Gastrocnemius medialis (tissue), 4 donors: Measurements from ENCODE around the gene CSNK1D. TPM values are rescaled to one million over a fixed set of nuclear protein-coding genes. Genes with fewer than 3 reads are reported as not detected.
A peak's percentile ranks its signal among the peaks of the same experiment; 100 is the strongest.

Experiments used
- ATAC-seq, 2 donors: fragments of 150-250 bp; one replicate each; pipeline ENCODE4 v1.9.1; 2016
- DNase-seq, 2 donors: peaks; one replicate each; pipeline ENCODE4 v3.0.0-alpha.2; 2019
- H3K27ac ChIP-seq, 4 donors: fragments of 200-600 bp; sonication (generic); 1 replicate in 1 of 4; 2 replicates in 3 of 4; pipeline ENCODE4 v1.5.1; 2016 to 2018; ENCODE audit warnings: mild to moderate bottlenecking in 2 of 4, moderate library complexity in 1 of 4
- H3K27me3 ChIP-seq, 3 donors: fragments of 200-600 bp; sonication (generic) in 2 of 3; 1 replicate in 1 of 3; 2 replicates in 2 of 3; pipeline versions ENCODE4 v1.5.1 to v1.6.0; 2016 to 2019; ENCODE audit warnings: mild to moderate bottlenecking in 1 of 3, moderate library complexity in 1 of 3
- H3K36me3 ChIP-seq, 2 donors: fragments of 200-600 bp; sonication (generic) in 1 of 2; one replicate each; pipeline ENCODE4 v1.5.1; 2017 to 2018
- H3K4me1 ChIP-seq, 2 donors: fragments of 200-600 bp; sonication (generic) in 1 of 2; one replicate each; pipeline ENCODE4 v1.5.1; 2016 to 2017; ENCODE audit warnings: mild to moderate bottlenecking in 2 of 2
- H3K4me3 ChIP-seq, 4 donors: fragments of 200-600 bp; sonication (generic) in 3 of 4; 1 replicate in 1 of 4; 2 replicates in 3 of 4; pipeline ENCODE4 v1.5.1; 2016 to 2019; ENCODE audit warnings: mild to moderate bottlenecking in 2 of 4
- H3K9me3 ChIP-seq, 3 donors: fragments of 200-600 bp; sonication (generic) in 2 of 3; 1 replicate in 1 of 3; 2 replicates in 2 of 3; pipeline ENCODE4 v1.5.1; 2016 to 2019
- POLR2A ChIP-seq, 2 donors: fragments of 450-650 bp; IDR thresholded peaks; one replicate each; pipeline ENCODE4 v1.6.1; 2017; ENCODE audit warnings: antibody characterized with exemption in 2 of 2, mild to moderate bottlenecking in 2 of 2, moderate library complexity in 2 of 2
- in situ Hi-C, 4 donors: fragments of 200-750 bp; cut with MboI; loops; one replicate each; pipeline versions ENCODE4 v1.15.0 to v1.8.0; 2017; ENCODE audit warnings: low sequenced_read_pairs in 4 of 4
- intact Hi-C: fragments of 100-400 bp; cut with DNase I; formaldehyde crosslinking; loops from one replicate; pipeline ENCODE4 v1.15.1; 2023; ENCODE audit warnings: low total_unique reads
- total RNA-seq, 4 donors: library from RNA; depleted of rRNA; stranded (reverse); fragments of >200 nt; gene quantifications; one replicate each; pipeline versions ENCODE4 v1.1.0 to v1.2.3, GENCODE V29; 2016
- TF ChIP-seq, protein P1 (sequence below), 5 experiments: fragments of 450-650 bp in 3 of 5; fragments of 200-600 bp in 2 of 5; sonication (generic) in 2 of 5; IDR thresholded peaks in 4 of 5; conservative IDR thresholded peaks in 1 of 5; 1 replicate in 4 of 5; 2 replicates in 1 of 5; pipeline ENCODE4 v1.5.1; 2016 to 2019; ENCODE audit warnings: antibody characterized with exemption in 5 of 5, mild to moderate bottlenecking in 3 of 5, moderate library complexity in 3 of 5

The CSNK1D gene
- total RNA-seq, 4 donors from 2014 or later: 34.0 to 55.2 (median 47.3) TPM

DNA sequence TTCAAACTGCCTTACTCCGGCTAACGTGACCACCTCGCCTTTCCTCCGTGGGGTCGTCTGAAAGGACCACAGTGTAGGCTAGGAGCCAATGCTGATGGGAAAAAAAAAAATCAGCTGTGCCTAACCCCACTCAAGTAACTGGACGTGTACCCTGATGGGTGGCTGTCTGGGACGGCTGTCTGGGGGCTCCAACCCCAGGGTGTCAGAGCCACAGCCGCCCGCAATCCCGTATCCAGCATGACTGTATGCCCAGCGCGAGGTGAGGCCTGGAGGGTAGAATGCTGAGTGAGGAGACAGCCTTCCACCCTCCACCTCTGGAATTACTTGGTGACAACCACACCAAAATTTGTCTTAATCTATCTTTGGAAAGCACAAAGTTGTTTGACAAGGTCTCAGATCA lies 2.8 kb downstream of the CSNK1D start:
- H3K27ac ChIP-seq: peak overlapping the region; percentile 99 to 100 (median 100)
- intact Hi-C loops: no loop called here

DNA sequence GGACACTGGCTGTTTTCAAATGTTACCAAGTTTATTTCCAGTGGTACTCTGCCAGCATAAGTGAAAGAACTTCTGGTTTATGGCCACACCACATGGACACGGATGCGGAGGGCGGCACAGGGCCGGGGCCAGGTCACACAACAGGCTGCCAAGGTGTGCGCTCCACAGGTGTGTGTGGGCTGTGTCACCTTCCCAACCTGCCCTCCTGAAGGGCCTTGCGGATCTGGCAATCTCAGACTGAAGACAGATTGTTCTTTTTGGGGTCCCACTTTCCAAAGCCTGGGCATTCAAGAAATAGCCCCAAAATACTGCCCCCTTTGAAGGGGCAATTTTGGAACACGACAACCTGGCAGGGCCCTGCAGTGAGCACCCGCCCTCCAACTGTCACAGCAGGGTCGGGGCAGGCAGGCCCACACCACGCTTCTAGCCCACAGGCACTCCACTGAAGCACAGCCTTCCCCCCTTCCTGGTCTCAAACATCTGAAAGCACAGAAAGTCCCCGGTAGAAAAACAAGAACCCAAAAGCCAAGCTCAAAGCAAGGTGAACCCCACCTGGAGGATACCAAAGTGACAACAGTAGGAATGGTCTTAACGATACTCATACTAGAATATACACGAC lies 3.5 kb downstream of the CSNK1D start:
- Histone ChIP-seq H3K4me1 (peaks cover 70 to 72% of the 10 kb centered on the region in 2 donors), H3K27me3 (no peaks in the 10 kb centered on the region), H3K4me3 (no peak overlapping the region), H3K27ac (peak overlapping the region; percentile 99 to 100 (median 100)), H3K36me3 (peaks cover 0 to 18% of the 10 kb centered on the region in 2 donors), H3K9me3 (no peaks in the 10 kb centered on the region)
- TF ChIP-seq, protein P1, sequence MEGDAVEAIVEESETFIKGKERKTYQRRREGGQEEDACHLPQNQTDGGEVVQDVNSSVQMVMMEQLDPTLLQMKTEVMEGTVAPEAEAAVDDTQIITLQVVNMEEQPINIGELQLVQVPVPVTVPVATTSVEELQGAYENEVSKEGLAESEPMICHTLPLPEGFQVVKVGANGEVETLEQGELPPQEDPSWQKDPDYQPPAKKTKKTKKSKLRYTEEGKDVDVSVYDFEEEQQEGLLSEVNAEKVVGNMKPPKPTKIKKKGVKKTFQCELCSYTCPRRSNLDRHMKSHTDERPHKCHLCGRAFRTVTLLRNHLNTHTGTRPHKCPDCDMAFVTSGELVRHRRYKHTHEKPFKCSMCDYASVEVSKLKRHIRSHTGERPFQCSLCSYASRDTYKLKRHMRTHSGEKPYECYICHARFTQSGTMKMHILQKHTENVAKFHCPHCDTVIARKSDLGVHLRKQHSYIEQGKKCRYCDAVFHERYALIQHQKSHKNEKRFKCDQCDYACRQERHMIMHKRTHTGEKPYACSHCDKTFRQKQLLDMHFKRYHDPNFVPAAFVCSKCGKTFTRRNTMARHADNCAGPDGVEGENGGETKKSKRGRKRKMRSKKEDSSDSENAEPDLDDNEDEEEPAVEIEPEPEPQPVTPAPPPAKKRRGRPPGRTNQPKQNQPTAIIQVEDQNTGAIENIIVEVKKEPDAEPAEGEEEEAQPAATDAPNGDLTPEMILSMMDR (IDR thresholded peaks at IDR 0.05 in 4 of 5, conservative IDR thresholded peaks at IDR 0.05 in 1 of 5): no peak
- no peak for TF ChIP-seq POLR2A (IDR thresholded peaks at IDR 0.05)
- DNase-seq: no peak
- in situ Hi-C loops: no loop called here
- intact Hi-C loops: no loop called here
- ATAC-seq: no peak

More for the DNA sequence above, 2.8 kb downstream of the CSNK1D start:
- peaks cover 0 to 12% of the 10 kb centered on the region in 2 donors for H3K36me3 ChIP-seq
- DNase-seq: no peak
- in situ Hi-C loops: no loop called here
- TF ChIP-seq, protein P1 (IDR thresholded peaks at IDR 0.05 in 4 of 5, conservative IDR thresholded peaks at IDR 0.05 in 1 of 5): no peak
- no peak for TF ChIP-seq POLR2A (IDR thresholded peaks at IDR 0.05)
- no peaks in the 10 kb centered on the region for H3K27me3 ChIP-seq
- no peak overlapping the region for H3K4me3 ChIP-seq
- H3K4me1 ChIP-seq: peaks cover 70 to 72% of the 10 kb centered on the region in 2 donors
- no peak for ATAC-seq
- H3K9me3 ChIP-seq: no peaks in the 10 kb centered on the region

DNA sequence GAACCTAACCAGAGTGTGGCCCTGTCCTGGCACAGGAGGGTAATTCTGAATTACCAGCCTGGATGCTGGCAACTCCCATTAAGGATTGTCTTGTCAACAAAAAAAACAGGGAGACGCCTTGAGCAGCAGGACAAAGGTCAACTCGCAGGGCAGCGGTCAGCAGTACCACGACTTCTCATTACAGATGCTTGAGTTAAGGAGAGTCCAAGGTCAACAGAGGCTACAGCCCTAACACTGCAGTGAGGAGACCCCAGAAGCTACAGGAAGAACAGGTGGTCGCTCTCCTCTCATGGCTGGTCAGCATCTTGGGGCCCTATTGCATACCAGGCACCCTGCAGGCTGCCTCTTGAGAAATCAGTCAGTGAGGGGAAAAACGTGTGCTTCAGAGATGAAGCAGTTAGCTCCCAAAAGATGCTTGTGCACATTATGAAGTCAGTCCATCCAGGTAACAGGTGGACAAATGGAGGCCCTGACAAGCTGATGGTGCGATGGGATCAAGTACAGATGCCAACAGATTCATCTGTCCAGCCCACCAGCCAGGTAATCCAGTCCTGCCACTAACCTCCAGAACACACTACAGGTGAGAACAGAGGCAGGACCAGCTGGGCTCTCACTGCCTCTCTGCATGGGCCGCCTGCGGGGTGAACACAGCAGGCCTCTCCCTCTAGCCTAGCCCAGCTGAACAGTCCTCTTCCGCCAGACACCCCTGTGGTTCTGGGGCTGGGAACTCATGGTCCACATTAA lies 4.2 kb downstream of the CSNK1D start:
- H3K36me3 ChIP-seq: peaks cover 0 to 25% of the 10 kb centered on the region in 2 donors
- in situ Hi-C loops (no loop called here), intact Hi-C loops (no loop called here)
- H3K9me3 ChIP-seq: no peaks in the 10 kb centered on the region
- ATAC-seq: no peak
- no peak for DNase-seq
- H3K27me3 ChIP-seq: no peaks in the 10 kb centered on the region
- TF ChIP-seq POLR2A (IDR thresholded peaks at IDR 0.05): no peak
- TF ChIP-seq, protein P1 (IDR thresholded peaks at IDR 0.05 in 4 of 5, conservative IDR thresholded peaks at IDR 0.05 in 1 of 5): no peak
- H3K4me1 ChIP-seq: peaks cover 67 to 70% of the 10 kb centered on the region in 2 donors
- peak overlapping the region; percentile 99 to 100 (median 100) for H3K27ac ChIP-seq
- no peak overlapping the region for H3K4me3 ChIP-seq

DNA sequence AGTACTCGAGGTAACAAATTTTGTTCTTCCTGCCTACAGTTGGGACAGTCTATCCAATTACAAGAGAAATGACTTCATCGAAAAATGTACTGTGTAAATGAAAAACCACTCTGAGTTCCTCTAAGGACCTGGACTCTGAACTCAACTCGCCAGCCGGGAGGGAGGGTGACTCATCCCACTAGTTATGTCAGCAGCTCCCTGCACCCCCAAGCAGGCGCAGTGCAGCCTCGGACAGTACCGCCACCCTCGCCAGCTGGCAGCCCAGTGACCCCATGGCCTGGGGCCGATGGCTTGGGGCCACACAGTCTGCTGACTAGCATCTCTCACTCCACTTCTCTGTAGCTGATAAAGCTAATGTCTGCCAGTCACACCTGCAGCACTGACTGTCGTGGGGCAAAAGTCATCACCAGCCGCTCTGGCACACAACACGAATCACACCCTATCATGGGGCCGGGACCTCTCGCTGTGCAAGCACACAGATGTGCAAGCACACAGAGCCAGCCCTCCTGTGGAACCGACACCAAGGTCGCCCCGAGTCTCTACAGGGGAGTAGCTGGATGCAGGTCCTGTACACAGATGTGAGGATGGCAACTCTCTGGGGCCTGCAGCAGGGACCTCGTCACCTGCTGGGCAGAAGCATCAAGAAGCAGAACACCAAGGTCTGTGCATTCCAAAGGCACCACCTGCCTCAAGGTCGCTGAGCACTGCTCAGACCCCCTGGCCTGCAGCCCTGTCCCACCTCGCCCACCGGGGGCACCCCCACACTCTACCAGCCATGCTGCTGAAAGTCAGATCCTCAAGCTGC lies 5.7 kb downstream of the CSNK1D start:
- DNase-seq: peak; percentile 98 to 99
- Histone ChIP-seq H3K4me1 (peaks cover 61 to 63% of the 10 kb centered on the region in 2 donors), H3K4me3 (peak overlapping the region; percentile 5 to 37 (median 22)), H3K27ac (peak overlapping the region; percentile 99 to 100 (median 100)), H3K36me3 (peaks cover 0 to 40% of the 10 kb centered on the region in 2 donors), H3K9me3 (no peaks in the 10 kb centered on the region), H3K27me3 (no peaks in the 10 kb centered on the region)
- intact Hi-C loops: loop anchor here (1.0 to 2.0 kb wide), 2 partner anchors 25 to 31 kb away; no protein-coding TSS in a partner anchor
- peak; percentile 89 to 91 for ATAC-seq
- in situ Hi-C loops: no loop called here
- TF ChIP-seq, protein P1 (IDR thresholded peaks at IDR 0.05 in 4 of 5, conservative IDR thresholded peaks at IDR 0.05 in 1 of 5): peak in 1 of 5 experiments; percentile 9
- TF ChIP-seq POLR2A (IDR thresholded peaks at IDR 0.05): peak; percentile 13 to 49
